CD4-positive, alpha-beta T cell treated with Interleukin-17A for 1 hour (primary cell): ENCODE measurements around the gene GIPC1.

Experiments
- DNase-seq: peaks from one replicate; pipeline ENCODE4 v3.0.0-alpha.2; 2020

The GIPC1 gene

GRCh38 chr19:14434543-14435319 is 61.2 kb downstream of the GIPC1 start:
- DNase-seq: peak; percentile 45

GRCh38 chr19:14433554-14434501 is 62.1 kb downstream of the GIPC1 start:
- DNase-seq: peak; percentile 63

GRCh38 chr19:14432791-14433553 is 63.0 kb downstream of the GIPC1 start, which contains the start of gene PKN1:
Gene PKN1, plus strand, starts transcription at chr19:14433306. Its CDS starts 216 bp downstream, at chr19:14433522.
- DNase-seq: peak; percentile 45

GRCh38 chr19:14430712-14431111 is 65.2 kb downstream of the GIPC1 start:
- no peak for DNase-seq

GRCh38 chr19:14428882-14429416 is 67.0 kb downstream of the GIPC1 start:
- DNase-seq: no peak
